Hepatocyte (in vitro differentiated cells): ENCODE data around the gene SLC51A.

ENCODE experiments used
- CTCF ChIP-seq: fragments of 200-600 bp; sonication (generic); IDR thresholded peaks from 2 replicates; pipeline ENCODE4 v1.5.1; 2016; ENCODE audit warnings: antibody characterized with exemption, mild to moderate bottlenecking; ENCODE audit not compliant: poor library complexity
- EZH2 ChIP-seq: fragments of 200-600 bp; sonication (generic); IDR thresholded peaks from 2 replicates; pipeline ENCODE4 v1.6.1; 2016; ENCODE audit warnings: antibody characterized with exemption, mild to moderate bottlenecking, borderline replicate concordance

DNA sequence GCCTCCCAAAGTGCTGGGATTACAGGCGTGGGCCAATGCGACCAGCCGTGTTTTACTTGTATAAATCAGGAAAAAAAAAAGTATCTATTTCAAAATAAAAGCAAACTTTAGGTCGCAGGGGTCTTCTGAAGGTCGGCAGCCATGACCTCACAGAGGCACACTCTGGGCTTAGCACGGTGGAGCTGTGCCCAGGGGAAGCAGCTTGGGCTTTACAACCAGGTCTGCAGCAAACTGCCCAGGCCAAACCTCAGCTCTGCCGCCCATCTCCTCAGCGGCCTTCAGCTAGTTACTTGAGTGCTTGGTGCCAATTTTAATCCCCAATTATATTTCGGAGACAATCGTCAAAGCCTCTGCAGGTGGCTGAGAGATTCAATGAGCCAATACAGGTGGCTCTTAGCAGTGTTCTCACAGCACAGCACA, 35.2 kb upstream of the SLC51A start:
- TF ChIP-seq CTCF = no peak
- TF ChIP-seq EZH2 = no peak
